CD8-positive, alpha-beta memory T cell (primary cell): ENCODE results near the gene NHLRC1. TPM values are rescaled to one million over a fixed set of nuclear protein-coding genes. Genes with fewer than 3 reads are reported as not detected.

ENCODE experiments used
- CTCF ChIA-PET: fragments of 350-600 bp; sonication (Branson Sonifier 250); formaldehyde crosslinking; loops from one replicate; lab custom pipeline; 2021; ENCODE audit warnings: antibody characterized with exemption; lab: Charles Lee
- POLR2A ChIA-PET: fragments of 350-600 bp; sonication (Branson Sonifier 250); formaldehyde crosslinking; loops from one replicate; lab custom pipeline; 2021; ENCODE audit warnings: antibody characterized with exemption; lab: Charles Lee
- DNase-seq, 5 donors: peaks; one replicate each; pipeline versions ENCODE4 v3.0.0 to v3.0.0-alpha.2; 2020 to 2022; ENCODE audit warnings: mixed read lengths in 1 of 5
- H3K27ac ChIP-seq: one replicate; pipeline ENCODE4 v1.7.0; 2013; ENCODE audit warnings: low read depth, mild to moderate bottlenecking, low read length, moderate library complexity
- H3K27me3 ChIP-seq: 2 replicates; pipeline ENCODE4 v1.7.0; 2013; ENCODE audit warnings: low read length, mild to moderate bottlenecking; ENCODE audit not compliant: insufficient read depth, poor library complexity, severe bottlenecking
- H3K36me3 ChIP-seq: 2 replicates; pipeline ENCODE4 v1.7.0; 2013; ENCODE audit warnings: mild to moderate bottlenecking, low read length, moderate library complexity; ENCODE audit not compliant: insufficient read depth
- H3K4me1 ChIP-seq: 2 replicates; pipeline ENCODE4 v1.7.0; 2013; ENCODE audit warnings: mild to moderate bottlenecking, low read length, moderate library complexity; ENCODE audit not compliant: insufficient read depth
- H3K4me3 ChIP-seq: 2 replicates; pipeline ENCODE4 v1.7.0; 2013; ENCODE audit warnings: mild to moderate bottlenecking, low read length
- H3K9me3 ChIP-seq: 2 replicates; pipeline ENCODE4 v1.7.0; 2013; ENCODE audit warnings: mild to moderate bottlenecking, low read length
- H3K27ac Mint-ChIP-seq, 8 donors: one replicate each; pipeline ENCODE4 v1.8.0; 2020 to 2021; ENCODE audit warnings: mixed read lengths in 8 of 8, mild to moderate bottlenecking in 6 of 8, inconsistent platforms in 3 of 8, moderate library complexity in 3 of 8
- H3K27me3 Mint-ChIP-seq, 2 donors: one replicate each; pipeline ENCODE4 v1.8.0; 2020 to 2021; ENCODE audit warnings: mixed read lengths in 2 of 2, mild to moderate bottlenecking in 1 of 2, moderate library complexity in 1 of 2
- H3K36me3 Mint-ChIP-seq, 3 donors: one replicate each; pipeline ENCODE4 v1.8.0; 2020 to 2021; ENCODE audit warnings: mixed read lengths in 3 of 3, inconsistent platforms in 1 of 3, mild to moderate bottlenecking in 1 of 3
- H3K4me1 Mint-ChIP-seq, 3 donors: one replicate each; pipeline ENCODE4 v1.8.0; 2020 to 2021; ENCODE audit warnings: mixed read lengths in 3 of 3, inconsistent platforms in 1 of 3, mild to moderate bottlenecking in 1 of 3
- H3K4me3 Mint-ChIP-seq, 7 donors: one replicate each; pipeline ENCODE4 v1.8.0; 2020 to 2021; ENCODE audit warnings: mixed read lengths in 7 of 7, mild to moderate bottlenecking in 6 of 7, moderate library complexity in 4 of 7, inconsistent platforms in 2 of 7
- H3K9me3 Mint-ChIP-seq, 5 donors: one replicate each; pipeline ENCODE4 v1.8.0; 2020 to 2022; ENCODE audit warnings: mixed read lengths in 5 of 5, mild to moderate bottlenecking in 3 of 5, moderate library complexity in 2 of 5, inconsistent platforms in 1 of 5
- polyA plus RNA-seq: library from polyadenylated mRNA; unstranded; fragments of 300-500 nt; fragmentation: Illumina TruSeq; gene quantifications from one replicate; pipeline ENCODE4 v1.2.3, GENCODE V29; 2021
- total RNA-seq, 2 experiments: library from RNA; stranded (reverse); gene quantifications; one replicate each; pipeline ENCODE4 v1.2.3, GENCODE V29; 2021

NHLRC1 gene
- total and polyA plus RNA-seq, 3 experiments from 2014 or later: 0.24 to 0.81 (median 0.29) TPM

DNA sequence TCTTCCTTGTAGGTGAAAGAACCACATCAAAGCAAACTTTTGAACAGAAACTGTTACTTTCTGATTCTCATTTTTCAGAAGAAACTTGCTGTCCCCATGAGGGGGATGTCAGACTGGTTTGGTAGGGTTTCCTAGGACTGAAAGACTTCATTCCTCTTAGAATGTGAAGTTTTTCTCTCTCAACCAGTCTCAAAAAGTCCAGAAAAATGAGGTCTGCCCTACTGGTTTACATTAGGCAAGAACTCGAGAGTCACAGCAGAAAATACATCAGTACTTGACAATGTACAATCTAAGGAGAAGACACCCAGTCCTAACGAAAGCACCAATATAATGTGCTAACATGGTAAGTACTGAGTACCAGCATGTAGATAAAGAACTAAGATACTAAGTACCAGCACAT, 12.7 kb upstream of the NHLRC1 start:
- Mint-ChIP-seq H3K4me3 (no peak overlapping the region), H3K9me3 (no peaks in the 10 kb centered on the region), H3K36me3 (peaks cover 3 to 80% (median 29%) of the 10 kb centered on the region in 3 donors), H3K27me3 (no peaks in the 10 kb centered on the region), H3K27ac (no peak overlapping the region), H3K4me1 (peaks cover 0 to 8% (median 4%) of the 10 kb centered on the region in 3 donors)
- no peaks in the 10 kb centered on the region for H3K36me3 ChIP-seq
- no peaks in the 10 kb centered on the region for H3K27me3 ChIP-seq
- H3K4me1 ChIP-seq: no peaks in the 10 kb centered on the region
- H3K4me3 ChIP-seq: no peak overlapping the region
- CTCF ChIA-PET: interaction anchor here (0.5 to 2.6 kb wide), 2 partner anchors 13 to 459 kb away, joined by 3 to 8 read pairs; no protein-coding TSS in a partner anchor
- POLR2A ChIA-PET: no interaction called here
- H3K9me3 ChIP-seq: no peaks in the 10 kb centered on the region
- no peak for DNase-seq
- no peak overlapping the region for H3K27ac ChIP-seq

DNA sequence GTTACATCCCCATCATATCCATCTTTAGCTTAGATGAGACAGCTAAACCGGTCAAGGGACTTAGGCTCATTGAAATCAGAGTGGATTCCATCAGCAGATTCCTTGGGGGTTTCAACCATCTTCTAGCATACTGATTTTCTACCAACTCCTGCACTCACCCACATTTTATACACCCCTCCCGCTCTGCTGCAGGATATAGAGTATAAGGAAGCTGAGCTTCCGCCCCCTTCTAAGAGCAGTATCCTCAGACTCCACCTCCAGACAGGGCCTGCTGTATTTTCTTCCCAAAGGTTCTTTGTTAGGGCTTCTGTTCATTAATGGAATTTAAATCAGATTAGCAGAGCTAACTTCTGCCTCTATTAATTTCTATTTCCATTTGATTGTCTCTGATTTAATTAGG, 9.9 kb upstream of the NHLRC1 start:
- Mint-ChIP-seq H3K27me3 (no peaks in the 10 kb centered on the region), H3K4me3 (no peak overlapping the region)
- CTCF ChIA-PET: interaction anchor here (2.6 kb wide), 1 partner anchor 11 kb away, joined by 8 read pairs; no protein-coding TSS in a partner anchor

DNA sequence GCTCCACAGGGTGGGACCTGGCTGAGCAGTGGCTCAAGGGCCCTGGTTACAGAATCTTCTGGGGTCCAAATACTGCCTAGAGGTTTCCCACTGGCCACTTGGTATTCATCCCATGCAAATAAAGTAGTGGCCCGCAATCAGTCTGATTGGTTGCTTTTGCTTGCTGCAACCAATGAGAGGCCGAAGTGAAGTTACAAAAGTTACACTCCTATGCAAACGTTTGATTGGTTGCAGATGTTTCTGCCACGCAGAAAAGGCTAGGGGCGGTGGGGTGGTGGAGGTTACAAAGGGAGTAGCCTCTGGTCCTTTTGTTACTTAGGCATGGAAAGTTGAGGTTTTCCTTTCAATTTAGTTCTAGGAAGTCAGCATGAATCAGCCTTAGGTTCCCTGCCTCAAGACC, 3.6 kb upstream of the NHLRC1 start:
- no peak overlapping the region for H3K27ac Mint-ChIP-seq
- Histone ChIP-seq H3K4me1 (no peaks in the 10 kb centered on the region), H3K27me3 (no peaks in the 10 kb centered on the region), H3K4me3 (no peak overlapping the region), H3K9me3 (no peaks in the 10 kb centered on the region), H3K36me3 (no peaks in the 10 kb centered on the region), H3K27ac (no peak overlapping the region)
- DNase-seq: no peak
- no peaks in the 10 kb centered on the region for H3K9me3 Mint-ChIP-seq
- H3K27me3 Mint-ChIP-seq: peaks cover 0 to 8% of the 10 kb centered on the region in 2 donors
- ChIA-PET POLR2A (no interaction called here), CTCF (no interaction called here)
- H3K4me3 Mint-ChIP-seq: no peak overlapping the region
- H3K4me1 Mint-ChIP-seq: peaks cover 6 to 18% (median 12%) of the 10 kb centered on the region in 3 donors
- H3K36me3 Mint-ChIP-seq: peaks cover 3 to 23% (median 5%) of the 10 kb centered on the region in 3 donors

More for the DNA sequence above, 9.9 kb upstream of the NHLRC1 start:
- no peaks in the 10 kb centered on the region for H3K4me1 ChIP-seq
- H3K9me3 ChIP-seq: no peaks in the 10 kb centered on the region
- no peak for DNase-seq
- no peak overlapping the region for H3K4me3 ChIP-seq
- Mint-ChIP-seq H3K27ac (no peak overlapping the region), H3K9me3 (no peaks in the 10 kb centered on the region), H3K4me1 (peaks cover 0 to 8% (median 4%) of the 10 kb centered on the region in 3 donors), H3K36me3 (peaks cover 0 to 69% (median 26%) of the 10 kb centered on the region in 3 donors)
- H3K27ac ChIP-seq: no peak overlapping the region
- POLR2A ChIA-PET: no interaction called here
- no peaks in the 10 kb centered on the region for H3K36me3 ChIP-seq
- H3K27me3 ChIP-seq: no peaks in the 10 kb centered on the region

DNA sequence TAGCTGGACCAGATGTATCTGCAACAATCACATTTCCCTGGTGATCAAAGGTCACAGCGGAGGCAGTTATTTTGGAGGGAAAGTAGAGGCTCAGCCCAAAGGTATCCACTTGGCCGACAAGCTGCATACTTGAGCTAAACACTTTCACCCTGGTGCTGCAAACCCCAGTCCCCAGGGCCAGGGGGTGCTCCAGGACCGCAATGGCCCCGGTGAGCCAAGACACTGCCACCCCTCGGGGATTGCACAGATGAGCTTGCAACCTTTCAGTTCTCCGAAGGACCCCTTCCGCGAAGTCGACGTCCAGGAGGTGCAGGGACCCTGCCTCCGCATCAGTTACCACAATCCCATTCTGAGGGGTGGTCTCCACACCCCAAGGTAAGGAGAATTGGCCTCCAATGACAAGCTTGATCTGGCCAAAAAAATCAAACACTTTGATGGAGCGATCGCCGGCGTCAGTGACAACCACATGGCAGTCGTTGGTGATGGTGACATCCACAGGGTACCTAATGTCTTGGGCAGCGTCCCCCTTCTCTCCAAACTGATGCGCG, 823 bp downstream of the NHLRC1 start:
- H3K36me3 ChIP-seq: no peaks in the 10 kb centered on the region
- peak overlapping the region; percentile 43 for H3K4me3 ChIP-seq
- ChIA-PET CTCF (interaction anchor here (0.7 to 1.3 kb wide), 2 partner anchors 12 to 29 kb away, joined by 3 to 8 read pairs; no protein-coding TSS in a partner anchor), POLR2A (interaction anchor here (1.0 kb wide), 1 partner anchor 415 kb away, joined by 3 read pairs; the partner anchor contains the start of gene NUP153)
- H3K27ac ChIP-seq: no peak overlapping the region
- Mint-ChIP-seq H3K9me3 (peaks cover 0 to 3% (median 0%) of the 10 kb centered on the region in 5 donors), H3K36me3 (peaks cover 1 to 14% (median 1%) of the 10 kb centered on the region in 3 donors), H3K4me1 (peaks cover 6 to 19% (median 14%) of the 10 kb centered on the region in 3 donors), H3K4me3 (peak overlapping the region; percentile 9 to 91 (median 68)), H3K27me3 (peaks cover 7 to 10% of the 10 kb centered on the region in 2 donors), H3K27ac (peak overlapping the region in 2 of 8 donors; percentile 17 to 68)
- no peaks in the 10 kb centered on the region for H3K9me3 ChIP-seq
- H3K27me3 ChIP-seq: no peaks in the 10 kb centered on the region
- no peaks in the 10 kb centered on the region for H3K4me1 ChIP-seq
- DNase-seq: no peak

DNA sequence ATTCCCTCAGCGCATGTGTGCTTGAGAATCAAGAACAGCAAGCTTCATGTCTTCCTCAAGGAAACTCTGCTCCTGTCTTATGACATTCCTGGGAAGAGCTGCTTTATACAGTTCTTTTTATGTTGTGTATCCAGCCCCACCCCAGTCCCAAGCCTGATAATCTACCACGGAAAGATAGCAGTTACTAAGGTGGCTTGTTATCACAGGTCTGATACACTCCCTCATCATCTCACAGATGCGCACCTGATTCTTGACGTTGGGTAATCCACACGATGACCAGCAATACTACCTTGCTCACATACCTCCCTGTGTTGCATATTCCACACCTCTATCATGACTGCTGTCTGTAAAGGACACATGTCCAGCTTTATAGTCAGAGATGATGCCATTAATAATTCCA, 3.2 kb downstream of the NHLRC1 start:
- Mint-ChIP-seq H3K9me3 (peaks cover 0 to 3% (median 0%) of the 10 kb centered on the region in 5 donors), H3K27ac (no peak overlapping the region), H3K4me1 (peaks cover 14 to 29% (median 28%) of the 10 kb centered on the region in 3 donors), H3K4me3 (no peak overlapping the region), H3K27me3 (peaks cover 7 to 11% of the 10 kb centered on the region in 2 donors), H3K36me3 (peaks cover 1 to 14% (median 1%) of the 10 kb centered on the region in 3 donors)
- no peaks in the 10 kb centered on the region for H3K4me1 ChIP-seq
- ChIA-PET CTCF (no interaction called here), POLR2A (no interaction called here)
- DNase-seq: no peak
- H3K36me3 ChIP-seq: no peaks in the 10 kb centered on the region
- no peak overlapping the region for H3K4me3 ChIP-seq
- no peaks in the 10 kb centered on the region for H3K27me3 ChIP-seq
- no peaks in the 10 kb centered on the region for H3K9me3 ChIP-seq
- H3K27ac ChIP-seq: no peak overlapping the region

DNA sequence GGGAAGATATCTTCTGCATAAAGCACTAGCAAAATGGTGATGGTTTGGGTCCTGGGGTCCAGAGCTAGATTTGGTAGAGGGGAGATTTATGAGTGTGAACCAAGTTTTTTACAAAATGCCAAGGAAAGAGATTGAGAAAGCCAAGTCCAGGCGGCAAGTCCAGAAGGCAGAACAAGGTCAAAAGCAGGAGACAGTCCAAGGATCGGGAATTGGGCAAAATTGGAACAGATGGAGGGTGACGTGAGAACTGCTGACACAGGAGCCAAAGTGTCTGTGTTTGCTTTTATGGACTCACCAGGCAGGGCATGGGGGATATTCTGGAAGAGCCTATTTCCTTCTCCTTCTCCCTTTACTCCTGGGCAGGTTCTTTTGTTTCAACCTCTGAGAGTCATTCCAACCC, 4.1 kb downstream of the NHLRC1 start:
- peaks cover 11 to 12% of the 10 kb centered on the region in 2 donors for H3K27me3 Mint-ChIP-seq

DNA sequence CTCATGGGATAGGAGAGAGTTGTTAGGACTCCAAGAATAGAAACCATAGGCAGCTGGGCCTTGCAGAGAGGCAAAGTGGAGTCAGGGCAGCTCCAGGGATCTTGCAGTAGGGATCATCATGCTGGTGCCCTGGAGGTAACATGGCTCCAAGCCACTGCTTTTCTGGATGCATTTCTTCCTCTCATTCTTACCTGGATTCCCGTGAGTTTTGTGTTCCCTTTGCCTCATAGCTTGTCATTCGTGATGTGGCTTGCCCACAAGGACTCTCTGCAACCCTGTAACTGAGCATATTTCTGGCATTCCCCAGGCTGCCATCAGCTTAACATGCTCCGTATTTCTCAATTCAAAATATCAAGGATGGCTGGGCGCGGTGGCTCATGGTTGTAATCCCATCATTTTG, 5.3 kb downstream of the NHLRC1 start:
- H3K27me3 Mint-ChIP-seq: peaks cover 8 to 18% of the 10 kb centered on the region in 2 donors
- H3K36me3 Mint-ChIP-seq: peaks cover 0 to 14% (median 1%) of the 10 kb centered on the region in 3 donors
- peaks cover 8 to 22% (median 21%) of the 10 kb centered on the region in 3 donors for H3K4me1 Mint-ChIP-seq
- H3K27ac ChIP-seq: no peak overlapping the region
- peak overlapping the region in 1 of 8 donors; percentile 82 for H3K27ac Mint-ChIP-seq
- DNase-seq: no peak
- no peak overlapping the region for H3K4me3 ChIP-seq
- H3K36me3 ChIP-seq: no peaks in the 10 kb centered on the region
- no peaks in the 10 kb centered on the region for H3K4me1 ChIP-seq
- no peaks in the 10 kb centered on the region for H3K27me3 ChIP-seq
- peaks cover 0 to 3% (median 0%) of the 10 kb centered on the region in 5 donors for H3K9me3 Mint-ChIP-seq
- ChIA-PET CTCF (no interaction called here), POLR2A (no interaction called here)
- no peak overlapping the region for H3K4me3 Mint-ChIP-seq
- no peaks in the 10 kb centered on the region for H3K9me3 ChIP-seq

More for the DNA sequence above, 4.1 kb downstream of the NHLRC1 start:
- ChIA-PET CTCF (no interaction called here), POLR2A (no interaction called here)
- H3K9me3 Mint-ChIP-seq: peaks cover 0 to 3% (median 0%) of the 10 kb centered on the region in 5 donors
- H3K36me3 Mint-ChIP-seq: peaks cover 1 to 14% (median 1%) of the 10 kb centered on the region in 3 donors
- H3K27me3 ChIP-seq: no peaks in the 10 kb centered on the region
- H3K4me1 Mint-ChIP-seq: peaks cover 14 to 29% (median 29%) of the 10 kb centered on the region in 3 donors
- H3K36me3 ChIP-seq: no peaks in the 10 kb centered on the region
- no peak overlapping the region for H3K27ac ChIP-seq
- H3K9me3 ChIP-seq: no peaks in the 10 kb centered on the region
- no peak for DNase-seq
- peak overlapping the region in 1 of 7 donors; percentile 13 for H3K4me3 Mint-ChIP-seq
- H3K27ac Mint-ChIP-seq: no peak overlapping the region
- H3K4me1 ChIP-seq: no peaks in the 10 kb centered on the region
- H3K4me3 ChIP-seq: no peak overlapping the region

DNA sequence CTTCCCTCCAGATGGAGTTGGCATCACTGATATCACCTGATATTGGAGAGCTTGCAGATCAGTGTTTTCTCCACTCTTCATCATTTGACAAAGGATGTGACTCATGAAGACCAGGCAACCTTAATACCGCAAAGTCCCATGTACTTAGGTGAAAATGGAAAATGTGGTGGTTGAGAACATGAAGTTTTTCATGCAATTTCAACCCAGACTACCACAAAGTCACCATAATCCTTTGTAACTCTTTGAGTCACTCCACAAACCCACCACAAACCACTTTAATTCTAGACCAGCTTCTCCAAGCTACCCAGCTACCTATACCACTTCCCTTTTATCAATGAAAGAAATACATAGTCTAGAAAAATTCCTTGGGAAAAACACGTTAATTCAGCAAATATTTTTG, 7.1 kb downstream of the NHLRC1 start:
- Mint-ChIP-seq H3K4me3 (peak overlapping the region in 3 of 7 donors; percentile 8 to 34 (median 15)), H3K9me3 (peaks cover 0 to 3% (median 0%) of the 10 kb centered on the region in 5 donors), H3K27me3 (peaks cover 8 to 23% of the 10 kb centered on the region in 2 donors), H3K4me1 (peaks cover 8 to 15% (median 10%) of the 10 kb centered on the region in 3 donors), H3K27ac (no peak overlapping the region), H3K36me3 (peaks cover 0 to 7% (median 1%) of the 10 kb centered on the region in 3 donors)
- no peaks in the 10 kb centered on the region for H3K4me1 ChIP-seq
- H3K36me3 ChIP-seq: no peaks in the 10 kb centered on the region
- CTCF ChIA-PET: no interaction called here
- no peaks in the 10 kb centered on the region for H3K9me3 ChIP-seq
- H3K4me3 ChIP-seq: no peak overlapping the region
- H3K27ac ChIP-seq: no peak overlapping the region
- DNase-seq: peak in 1 of 5 donors; percentile 5
- POLR2A ChIA-PET: no interaction called here
- no peaks in the 10 kb centered on the region for H3K27me3 ChIP-seq
